HFF-Myc (cell line): ENCODE results near the gene RCAN2.

Source experiments
- DNase-seq: peaks from one replicate; pipeline ENCODE4 v3.0.0-alpha.2; 2011; ENCODE audit warnings: low read depth; ENCODE audit errors: extremely low read depth
- H3K4me3 ChIP-seq: replicated peaks from 2 replicates; pipeline ENCODE4 v1.5.1; 2011; ENCODE audit warnings: low read depth, mild to moderate bottlenecking, control low read depth, low read length
- CTCF ChIP-seq: IDR thresholded peaks from 2 replicates; pipeline ENCODE4 v1.5.1; 2012; ENCODE audit warnings: mild to moderate bottlenecking, low read depth, low read length, control low read depth; ENCODE audit errors: missing control alignments

The RCAN2 gene

DNA sequence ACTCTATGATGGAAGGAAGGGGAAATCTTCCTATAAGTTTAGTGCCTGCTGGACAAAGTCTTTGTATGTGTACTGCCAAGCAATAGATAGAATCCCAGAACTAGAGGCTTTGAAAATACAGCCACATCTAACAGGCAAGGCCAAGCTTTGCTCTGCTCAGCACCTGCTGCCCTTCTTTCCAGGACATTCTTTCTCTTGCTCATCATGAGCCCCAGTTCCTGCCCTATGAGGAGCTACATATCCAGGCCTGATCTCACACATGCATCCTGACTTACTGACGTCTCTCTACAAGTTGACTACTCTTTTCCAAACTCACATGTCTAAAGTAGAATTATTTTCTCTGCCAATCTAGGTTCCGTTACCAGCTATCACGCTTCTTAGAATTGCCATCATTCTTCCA lies 256.0 kb downstream of the RCAN2 start:
- no peak for TF ChIP-seq CTCF
- no peak for DNase-seq

GRCh38 chr6:46234700-46235099 lies 256.5 kb downstream of the RCAN2 start:
- DNase-seq: no peak
- no peak for TF ChIP-seq CTCF
- H3K4me3 ChIP-seq: no peak overlapping the region

More for the DNA sequence above, 256.0 kb downstream of the RCAN2 start:
- H3K4me3 ChIP-seq: no peak overlapping the region

GRCh38 chr6:46234156-46234556 lies 257.1 kb downstream of the RCAN2 start:
- TF ChIP-seq CTCF: no peak
- DNase-seq: no peak
- no peak overlapping the region for H3K4me3 ChIP-seq

DNA sequence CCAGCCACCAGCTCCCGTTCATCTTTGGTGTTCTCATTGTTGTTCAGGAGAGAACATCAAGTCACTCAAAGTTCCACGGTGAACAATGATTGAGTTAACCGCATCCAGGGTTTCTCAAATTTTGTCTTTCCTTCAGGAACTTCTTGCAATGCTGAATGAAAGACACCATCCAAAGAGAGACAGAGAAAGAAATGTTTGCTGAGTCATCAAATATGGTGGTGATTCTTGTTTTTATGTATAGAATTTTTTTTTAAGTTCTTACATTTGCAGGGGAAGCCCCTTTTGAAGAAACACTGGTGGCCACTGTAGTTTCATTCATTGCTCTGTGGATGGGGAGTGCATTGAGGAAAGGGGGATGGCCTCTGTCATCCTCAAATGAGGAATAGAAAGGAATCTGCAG lies 258.1 kb downstream of the RCAN2 start:
- DNase-seq: no peak
- no peak for TF ChIP-seq CTCF
- H3K4me3 ChIP-seq: no peak overlapping the region

DNA sequence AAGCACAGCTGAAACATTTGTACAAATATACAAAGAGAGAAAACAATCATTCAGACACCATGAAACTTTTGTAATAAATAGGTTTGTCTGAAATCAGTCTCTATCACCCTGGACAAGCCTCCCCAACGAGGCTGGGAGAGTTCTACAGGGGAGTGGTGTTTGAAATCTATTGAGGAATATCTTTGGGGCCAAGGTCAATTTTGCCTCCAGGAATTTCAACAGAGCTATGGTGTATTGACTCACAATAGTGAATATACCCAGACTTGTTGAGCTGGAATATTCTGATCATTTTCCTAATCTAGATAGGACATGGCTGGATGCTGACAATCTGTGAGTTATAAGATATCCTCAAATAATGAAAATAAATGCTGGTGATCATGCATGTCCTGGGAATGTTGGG lies 269.0 kb downstream of the RCAN2 start:
- DNase-seq: no peak
- TF ChIP-seq CTCF: no peak
- no peak overlapping the region for H3K4me3 ChIP-seq

DNA sequence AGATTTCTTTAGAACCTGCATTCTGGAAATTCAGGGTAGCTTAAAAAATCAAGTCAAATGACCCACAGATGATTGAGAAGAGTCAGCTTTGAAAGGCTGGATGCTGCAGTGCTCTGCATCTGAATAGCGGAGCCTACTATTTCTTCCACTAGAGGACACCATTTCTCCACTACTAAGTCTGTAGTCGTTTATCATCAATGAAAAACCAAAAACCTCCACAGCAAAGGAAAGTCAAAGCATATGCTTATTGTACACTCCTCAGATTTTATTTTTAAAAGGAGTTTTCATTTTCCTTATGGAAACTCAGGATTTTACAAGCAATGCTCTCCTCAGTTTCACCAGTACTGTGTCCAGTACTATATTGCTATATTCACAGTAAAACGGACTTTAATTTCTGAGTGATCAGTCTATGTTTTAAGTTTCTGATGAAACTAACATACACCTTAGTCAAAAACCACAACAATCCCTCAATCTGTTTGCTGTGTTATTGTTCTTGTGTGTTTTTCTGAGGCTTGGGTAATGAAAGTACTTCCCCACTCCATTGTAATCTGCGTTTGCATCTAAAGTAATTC lies 269.9 kb downstream of the RCAN2 start:
- no peak overlapping the region for H3K4me3 ChIP-seq
- peak; percentile 15 for DNase-seq

More for the DNA sequence above, 269.9 kb downstream of the RCAN2 start:
- peak; percentile 80 for TF ChIP-seq CTCF
